ENCODE measurements around the gene SHISA8.
"Not testable (repeated sequence)": the region's sequence is repeated elsewhere in the genome, so short reads cannot be mapped to it uniquely, and the experiment has no call there.

SHISA8 gene

DNA sequence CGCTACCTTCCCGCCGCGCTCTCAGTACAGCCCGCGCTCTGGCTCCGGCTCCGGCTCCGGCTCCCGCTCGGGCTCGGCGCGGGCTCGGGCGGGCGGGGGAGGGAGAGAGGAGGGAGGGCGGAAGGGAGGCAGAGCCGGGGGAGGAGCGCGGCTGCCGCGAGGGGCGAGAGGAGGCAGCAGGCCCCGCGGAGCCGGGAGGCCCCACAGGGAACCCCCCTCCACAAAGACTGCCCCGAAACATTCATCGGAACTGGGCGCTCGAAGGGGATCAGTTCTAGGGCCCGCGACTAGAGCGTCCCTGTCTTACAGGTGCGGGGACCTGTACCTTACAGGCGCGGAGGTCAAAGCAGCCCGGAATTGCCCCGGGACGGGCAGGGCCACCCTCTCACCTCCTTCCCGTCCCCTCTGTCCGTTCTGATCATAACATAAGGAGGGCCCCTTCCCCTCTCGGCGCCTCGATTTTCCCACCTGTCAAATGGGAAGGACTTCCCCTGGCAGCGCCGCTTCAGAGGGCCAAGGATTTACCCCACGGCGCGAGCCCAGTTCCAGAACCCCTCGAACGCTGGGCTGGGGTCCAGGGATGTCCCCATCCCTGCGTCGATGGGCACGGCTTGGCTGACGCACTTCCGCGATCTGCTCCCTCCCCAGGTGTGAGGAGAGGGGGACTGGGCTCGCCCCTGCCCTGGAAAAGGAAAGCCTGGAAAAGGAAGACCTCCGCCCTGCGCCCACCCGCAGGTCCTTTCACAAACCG lies at the start of gene SHISA8:
Gene SHISA8, minus strand, starts transcription at position 40 of the 751 bp plus-strand sequence. CDS start 407 bp downstream, outside the sequence.
- DNase-seq (ENCODE audit: low read depth in 2 of 2) = peak in 1 of 2 donors; percentile 36

- DNase-seq (ENCODE audit: low read depth in 2 of 2) = no peak
Measured at GRCh38 chr22:41964112-41964491, 49.2 kb upstream of the SHISA8 start.

DNA sequence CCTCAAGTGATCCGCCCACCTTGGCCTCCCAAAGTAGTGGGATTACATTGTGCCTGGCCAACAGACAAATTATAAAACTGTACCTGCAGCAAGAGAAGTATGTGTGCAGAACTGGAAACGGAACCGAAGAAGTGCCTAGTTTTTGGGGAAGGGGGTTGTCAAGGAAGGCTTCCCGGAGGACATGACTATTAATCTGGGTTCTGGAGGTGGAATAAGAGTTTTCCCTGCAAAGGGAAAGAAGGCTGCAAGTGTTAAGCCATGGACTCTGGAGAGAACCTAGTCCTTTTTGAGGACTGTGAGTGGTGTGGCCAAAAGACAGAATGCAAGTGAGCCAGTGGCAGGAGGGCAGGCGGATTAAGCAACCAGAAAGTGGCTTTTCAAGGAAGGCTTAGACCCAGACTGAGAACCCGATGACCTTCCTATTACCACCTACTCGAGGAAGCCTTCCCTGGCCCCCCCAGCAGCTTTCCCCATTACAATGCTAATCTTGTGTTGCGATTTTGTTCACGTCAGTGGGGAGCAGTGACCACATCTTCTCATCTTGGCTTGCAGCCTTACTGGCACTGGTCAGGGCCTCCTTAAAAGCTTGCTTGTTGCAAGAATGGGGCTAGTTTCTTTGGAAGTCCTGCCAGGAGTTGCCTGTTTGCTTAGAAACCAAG lies 48.7 kb upstream of the SHISA8 start:
- no peak for DNase-seq (ENCODE audit: low read depth in 2 of 2)

- DNase-seq (ENCODE audit: low read depth in 2 of 2) = no peak
Measured at GRCh38 chr22:41957941-41958556, 43.2 kb upstream of the SHISA8 start.

DNA sequence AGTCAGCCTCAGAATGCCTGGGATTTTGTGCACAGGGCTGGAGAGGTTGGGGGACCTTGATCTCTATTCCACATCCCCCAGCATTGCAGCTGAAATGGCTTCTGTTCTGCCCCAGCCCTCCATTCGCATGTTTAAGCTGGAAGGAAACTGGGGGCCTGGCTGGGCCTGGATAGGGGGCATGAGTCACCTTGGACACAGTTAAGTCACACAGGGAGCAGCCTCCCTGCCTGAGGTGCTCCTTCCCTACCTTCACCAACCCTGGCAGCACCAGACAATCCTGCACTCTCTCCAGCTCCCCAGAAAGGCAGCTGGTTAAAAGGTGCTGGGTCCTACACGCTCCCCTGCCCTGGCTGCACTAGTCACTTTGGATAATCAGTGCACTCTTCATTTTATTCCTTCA lies 37.8 kb upstream of the SHISA8 start:
- no peak for DNase-seq (ENCODE audit: low read depth in 2 of 2)

GRCh38 chr22:41951898-41952474 lies 37.1 kb upstream of the SHISA8 start, which contains the start of gene SMIM45:
Gene SMIM45, plus strand, starts transcription at chr22:41952150.
- DNase-seq (ENCODE audit: low read depth in 2 of 2) = no peak

DNA sequence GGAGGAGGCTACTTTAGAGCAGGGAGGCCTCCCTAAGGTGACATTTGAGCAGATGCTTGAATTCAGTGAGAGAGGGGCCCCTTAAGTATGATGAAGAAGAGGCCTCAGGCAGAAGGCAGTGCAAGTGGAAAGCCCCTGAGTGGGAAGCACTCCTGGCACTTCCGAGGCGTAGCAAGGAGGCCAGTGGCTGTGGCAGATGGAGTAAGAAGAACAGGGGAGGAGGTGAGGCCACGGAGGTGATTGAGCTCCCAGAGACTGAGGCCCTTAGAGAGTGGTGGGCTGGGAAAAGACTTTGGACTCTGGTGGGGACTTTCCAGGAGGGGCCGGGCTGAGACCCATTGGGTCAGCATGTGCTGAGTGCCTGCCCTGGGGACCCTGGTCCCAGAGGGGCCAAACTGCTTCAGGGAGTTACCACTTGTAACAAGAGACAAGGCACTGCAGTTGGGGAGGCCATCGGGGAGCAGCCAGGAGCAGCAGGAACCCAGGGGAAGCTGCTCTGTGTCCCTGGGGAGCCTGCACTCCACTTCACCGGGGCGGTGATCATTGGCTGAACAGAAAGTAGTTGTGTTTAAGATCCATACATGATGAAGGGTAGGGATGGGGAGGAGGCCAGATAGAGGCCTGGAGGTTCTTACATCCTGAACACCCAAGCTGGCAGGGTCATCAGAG lies 34.6 kb upstream of the SHISA8 start:
- no peak for DNase-seq (ENCODE audit: low read depth in 2 of 2)

DNA sequence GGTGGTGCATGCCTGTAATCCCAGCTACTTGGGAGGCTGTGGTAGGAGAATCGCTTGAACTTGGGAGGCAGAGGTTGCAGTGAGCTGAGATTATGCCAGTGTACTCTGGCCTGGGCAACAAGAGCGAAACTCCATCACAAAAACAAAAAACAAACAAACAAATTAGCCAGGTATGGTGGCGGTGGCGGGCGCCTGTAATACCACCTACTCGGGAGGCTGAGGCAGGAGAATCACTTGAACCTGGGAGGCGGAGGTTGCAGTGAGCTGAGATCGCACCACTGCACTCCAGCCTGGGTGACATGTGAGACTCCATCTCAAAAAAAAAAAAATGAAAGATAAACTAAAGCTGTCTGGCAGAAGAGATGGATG lies 34.0 kb upstream of the SHISA8 start:
- DNase-seq (ENCODE audit: low read depth in 2 of 2) = not testable (repeated sequence)

DNA sequence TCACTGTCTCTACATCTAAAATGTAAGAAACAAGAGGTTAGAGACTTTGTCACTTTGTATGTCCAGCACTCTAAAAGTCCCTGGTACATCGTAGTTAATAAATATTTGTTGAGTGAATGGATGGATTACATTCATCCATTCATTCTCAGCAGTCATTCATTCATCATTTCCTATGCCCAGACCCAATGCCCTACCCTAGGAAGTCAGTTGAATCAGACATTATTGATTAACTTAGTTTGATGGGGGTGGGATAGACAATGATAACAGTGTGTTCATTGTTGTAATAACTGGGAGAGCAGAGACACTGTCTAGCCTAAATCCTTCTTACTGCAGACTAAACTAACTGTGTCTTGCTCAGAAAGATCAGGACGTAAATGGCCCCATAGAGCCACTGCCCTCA lies 33.3 kb upstream of the SHISA8 start:
- DNase-seq (ENCODE audit: low read depth in 2 of 2) = no peak

GRCh38 chr22:41947424-41948080 lies 32.7 kb upstream of the SHISA8 start:
- DNase-seq (ENCODE audit: low read depth in 2 of 2) = no peak

DNA sequence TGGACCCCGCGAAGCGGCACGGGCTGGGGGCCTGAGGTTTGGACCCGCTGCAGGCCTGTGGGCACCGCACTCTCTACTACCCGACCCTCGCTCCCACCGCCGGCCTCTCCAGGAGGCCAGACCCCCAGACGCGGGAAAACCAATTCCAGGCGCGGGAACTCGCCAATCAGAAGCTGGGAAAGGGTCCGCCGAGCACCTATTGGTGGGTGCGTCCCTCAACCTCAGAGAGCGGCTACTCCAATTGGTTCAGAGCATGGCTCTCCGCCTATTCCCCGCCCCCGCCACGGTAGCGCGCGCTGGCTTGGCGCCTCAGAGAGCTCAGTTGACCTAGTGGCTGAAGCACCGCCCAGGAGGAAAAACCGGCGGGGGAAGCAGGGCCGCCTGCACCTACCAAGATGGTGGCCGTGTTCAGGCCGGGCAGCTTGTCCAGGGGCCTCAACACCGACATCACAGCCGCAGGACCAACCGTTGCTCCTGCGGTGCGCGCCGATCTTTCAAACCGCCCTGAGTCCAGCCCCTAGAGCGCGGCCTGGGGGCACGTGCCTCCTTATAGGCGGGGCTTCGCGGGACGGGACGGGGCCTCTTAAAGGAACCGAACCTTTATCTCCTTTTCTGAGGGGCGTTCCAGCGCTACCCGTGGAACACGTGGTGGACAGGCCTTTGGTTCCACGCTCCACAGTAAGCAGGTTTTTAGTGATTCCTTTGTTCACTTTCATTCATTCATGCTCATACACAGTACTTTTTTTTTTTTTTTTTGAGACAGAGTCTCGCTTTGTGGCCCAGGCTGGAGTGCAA lies 32.0 kb upstream of the SHISA8 start, which contains the start of gene CENPM:
Gene CENPM, minus strand, starts transcription at position 524 of the 795 bp plus-strand sequence. Its CDS starts 76 bp downstream, at position 448.
- DNase-seq (ENCODE audit: low read depth in 2 of 2) = peak; percentile 66 to 68

DNA sequence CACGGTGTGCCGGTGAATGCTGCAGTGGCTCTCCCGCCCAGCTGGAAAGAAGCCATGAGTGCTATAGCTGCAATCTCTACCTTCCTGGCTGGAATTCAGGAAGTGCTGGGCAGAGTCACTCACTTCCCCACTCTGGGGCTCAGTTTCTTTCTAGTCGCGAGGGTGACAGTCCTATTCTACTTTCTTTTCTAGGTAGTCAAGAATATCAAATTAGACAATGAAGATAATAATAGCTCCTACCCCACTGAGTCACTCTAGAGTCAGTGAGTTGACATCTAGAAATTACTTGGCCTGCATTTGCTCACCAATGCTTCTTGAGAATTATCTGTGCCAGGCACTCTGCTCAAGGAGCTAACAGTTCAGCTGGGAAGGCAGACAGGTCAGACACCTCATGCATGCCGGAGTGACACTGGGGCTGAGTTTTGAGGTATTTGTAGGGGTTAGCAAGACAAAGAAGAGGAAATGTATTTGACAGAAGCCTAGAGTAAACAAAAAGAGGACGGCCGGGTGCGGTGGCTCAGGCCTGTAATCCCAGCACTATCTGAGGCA lies 28.9 kb upstream of the SHISA8 start:
- no peak for DNase-seq (ENCODE audit: low read depth in 2 of 2)

DNA sequence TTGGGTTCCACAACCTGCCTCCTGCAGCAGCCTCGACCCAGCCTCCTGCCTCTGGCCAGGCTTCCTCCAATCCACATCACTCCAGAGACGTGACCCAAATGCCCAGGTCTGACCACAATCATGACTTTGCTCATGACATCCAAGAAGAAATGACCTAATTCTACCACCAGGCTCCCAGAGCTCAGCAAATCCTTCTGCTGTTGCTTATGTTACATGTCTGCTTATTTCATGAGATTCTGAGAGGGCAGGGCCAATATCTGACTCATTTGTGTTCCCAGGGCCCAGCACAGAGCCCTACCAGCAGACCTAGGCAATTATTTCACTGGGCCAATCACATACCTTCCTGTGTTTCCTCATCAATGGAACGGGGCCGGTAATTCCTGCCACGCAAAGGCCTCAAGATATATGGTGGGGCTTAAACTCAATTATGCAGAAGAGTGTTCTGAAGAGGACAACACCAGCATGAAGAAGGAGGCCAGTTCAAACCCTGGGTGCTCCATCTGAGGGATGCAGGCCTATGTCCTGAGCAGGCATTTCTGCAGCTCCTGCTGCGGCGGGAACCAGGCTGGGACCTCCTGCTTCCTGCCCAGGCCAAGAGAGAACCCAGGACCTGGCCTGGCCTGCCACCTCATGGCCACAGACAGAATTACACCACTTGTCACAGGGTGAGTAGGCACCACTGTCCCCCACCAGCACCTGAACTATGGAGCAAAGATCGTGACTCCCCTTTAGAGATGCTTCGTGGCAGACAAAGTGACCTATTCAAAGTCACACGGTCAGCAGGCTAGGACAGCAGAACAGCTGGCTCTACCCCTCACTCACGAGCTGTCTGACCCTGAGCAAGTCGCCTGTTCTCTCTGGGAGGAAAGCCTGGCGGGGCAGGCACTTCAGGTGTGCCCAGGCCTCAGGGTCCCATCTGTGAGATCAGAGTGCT lies 26.2 kb upstream of the SHISA8 start:
- DNase-seq (ENCODE audit: low read depth in 2 of 2) = peak; percentile 61 to 71

- DNase-seq (ENCODE audit: low read depth in 2 of 2) = peak; percentile 75 to 83
Measured at GRCh38 chr22:41939981-41940831, 25.3 kb upstream of the SHISA8 start.

- no peak for DNase-seq (ENCODE audit: low read depth in 2 of 2)
Measured at GRCh38 chr22:41936894-41937169, 22.0 kb upstream of the SHISA8 start.

- DNase-seq (ENCODE audit: low read depth in 2 of 2) = no peak
Measured at GRCh38 chr22:41935509-41935908, 20.6 kb upstream of the SHISA8 start.

- DNase-seq (ENCODE audit: low read depth in 2 of 2) = no peak
Measured at GRCh38 chr22:41935015-41935351, 20.1 kb upstream of the SHISA8 start.

DNA sequence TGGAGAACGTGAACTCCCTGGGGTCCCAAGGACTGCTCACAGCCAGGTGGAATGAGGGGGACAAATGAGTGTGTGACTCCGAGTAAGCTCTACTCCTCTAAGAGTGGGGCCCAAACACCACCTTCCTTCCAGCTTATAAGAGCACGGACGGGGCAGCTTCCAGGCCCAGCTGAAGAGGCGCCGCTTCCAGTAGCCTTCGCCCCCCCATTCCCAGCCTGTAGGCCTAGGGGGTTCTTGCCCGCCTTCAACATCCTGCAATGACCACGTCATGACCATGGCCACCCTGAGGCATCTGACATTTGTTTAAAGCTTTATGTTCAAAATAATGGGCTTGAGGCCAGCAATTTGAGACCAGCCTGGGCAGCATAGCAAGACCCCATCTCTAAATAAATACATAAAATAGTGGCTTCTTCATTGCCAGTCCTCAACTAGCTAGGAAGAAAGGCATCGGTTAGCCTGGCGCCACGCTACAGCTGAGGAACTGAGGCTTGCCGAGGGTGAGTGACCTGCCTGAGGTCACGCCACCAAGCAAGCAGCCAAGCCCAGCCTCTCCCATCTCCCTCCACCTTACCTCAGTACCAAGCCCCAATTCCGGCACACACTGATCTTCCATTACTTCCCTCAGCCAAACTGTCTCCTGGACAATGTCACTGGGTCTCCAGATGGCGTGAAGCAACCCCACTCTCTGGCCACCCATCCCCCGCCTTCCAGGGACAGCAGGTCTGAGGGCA lies 19.6 kb upstream of the SHISA8 start:
- no peak for DNase-seq (ENCODE audit: low read depth in 2 of 2)

Data from stimulated activated CD8-positive, alpha-beta memory T cell treated with anti-CD3 and anti-CD28 coated beads, Interleukin-7, amount 100 ng/mL, for 1 hour (primary cell).